LNCaP clone FGC (cell line): ENCODE results near the gene NEURL3.
"Not testable (repeated sequence)": the region's sequence is repeated elsewhere in the genome, so short reads cannot be mapped to it uniquely, and the experiment has no call there.

ENCODE experiments used
- DNase-seq: peaks from one replicate; pipeline ENCODE4 v3.0.0-alpha.2; 2011; ENCODE audit warnings: low read depth
- H3K4me3 ChIP-seq: 2 replicates; pipeline ENCODE4 v1.5.1; 2011; ENCODE audit warnings: mild to moderate bottlenecking, low read depth, low read length, control low read depth
- CTCF ChIP-seq: IDR thresholded peaks from 2 replicates; pipeline ENCODE4 v1.5.1; 2012; ENCODE audit warnings: mild to moderate bottlenecking; ENCODE audit not compliant: control insufficient read depth, insufficient read depth; ENCODE audit errors: extremely low read depth

NEURL3 gene

GRCh38 chr2:96464061-96464460 is 41.1 kb downstream of the NEURL3 start:
- H3K4me3 ChIP-seq: no peak overlapping the region
- no peak for DNase-seq
- TF ChIP-seq CTCF: no peak

GRCh38 chr2:96463119-96463518 is 42.0 kb downstream of the NEURL3 start:
- DNase-seq: no peak
- TF ChIP-seq CTCF: no peak
- H3K4me3 ChIP-seq: no peak overlapping the region

GRCh38 chr2:96461616-96462015 is 43.5 kb downstream of the NEURL3 start:
- H3K4me3 ChIP-seq, DNase-seq: not testable (repeated sequence)

- TF ChIP-seq CTCF: no peak
- H3K4me3 ChIP-seq: no peak overlapping the region
- no peak for DNase-seq
These were observed 53.1 kb downstream of the NEURL3 start for GRCh38 chr2:96452053-96452452.

DNA sequence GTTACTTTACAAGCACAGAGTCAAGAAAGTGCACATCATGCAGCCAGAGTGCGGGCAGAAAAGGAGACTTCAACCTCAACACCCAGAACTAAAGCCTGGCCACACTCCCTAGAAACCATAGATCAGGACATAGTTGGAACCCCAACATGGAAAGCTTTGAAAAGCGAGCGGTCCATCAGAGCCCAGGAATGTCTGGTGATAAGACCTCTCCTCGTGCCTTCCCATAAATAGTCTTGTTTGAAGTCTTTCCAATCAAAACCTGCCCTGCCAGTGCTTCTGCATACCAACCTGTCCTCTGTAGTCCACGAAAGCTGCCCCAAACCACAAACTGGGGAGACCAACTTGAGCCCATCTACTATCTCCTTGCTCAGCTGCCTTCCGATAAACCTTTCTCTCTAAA is 55.5 kb downstream of the NEURL3 start:
- DNase-seq: no peak
- TF ChIP-seq CTCF: no peak
- H3K4me3 ChIP-seq: no peak overlapping the region

GRCh38 chr2:96449174-96449573 is 56.0 kb downstream of the NEURL3 start:
- no peak for DNase-seq
- TF ChIP-seq CTCF: no peak
- H3K4me3 ChIP-seq: no peak overlapping the region

DNA sequence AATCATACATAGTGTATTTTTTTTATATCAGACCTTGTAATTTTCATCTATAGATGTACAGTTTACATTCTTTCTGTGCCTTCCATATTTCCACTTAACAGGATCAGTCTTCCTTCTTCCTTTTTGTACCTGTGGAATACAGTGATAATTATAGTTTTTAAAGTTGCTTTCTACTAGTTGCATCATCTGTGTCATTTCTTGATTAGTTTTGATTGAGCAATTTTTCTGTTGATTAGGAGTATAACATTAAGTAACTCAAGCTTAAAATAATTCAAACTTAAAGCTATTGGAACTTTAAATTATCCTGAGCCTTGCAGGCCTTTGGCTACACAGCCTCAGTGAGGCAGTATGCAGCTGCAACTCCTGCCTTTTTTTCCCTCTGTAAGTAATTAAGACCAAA is 57.4 kb downstream of the NEURL3 start:
- DNase-seq: no peak
- no peak for TF ChIP-seq CTCF
- no peak overlapping the region for H3K4me3 ChIP-seq
